ENCODE data around the gene NOX3. TPM values are rescaled to one million over a fixed set of nuclear protein-coding genes. Genes with fewer than 3 reads are reported as not detected.

Gene NOX3
- polyA plus RNA-seq, 1 donor from 2014 or later: 0.11 TPM

- Histone ChIP-seq H2AFZ (ENCODE audit: low read depth, low read length) (no peak overlapping the region), H3K9me2 (ENCODE audit: insufficient read depth, low read length) (no peaks in the 10 kb centered on the region), H3F3A (ENCODE audit: insufficient read depth, low read length, poor library complexity, severe bottlenecking) (no peaks in the 10 kb centered on the region), H3K4me3 (ENCODE audit: low read length) (no peak overlapping the region), H3K9ac (ENCODE audit: low read length) (no peak overlapping the region), H4K20me1 (ENCODE audit: insufficient read depth) (no peaks in the 10 kb centered on the region), H3K9me3 (ENCODE audit: low read length) (no peaks in the 10 kb centered on the region), H3K27me3 (ENCODE audit: insufficient read depth, low read depth, low read length) (no peaks in the 10 kb centered on the region), H3K27ac (ENCODE audit: low read length) (no peak overlapping the region), H3K79me2 (replicated peaks; ENCODE audit: insufficient read depth, low read length) (no peaks in the 10 kb centered on the region), H3K4me2 (ENCODE audit: low read length) (no peak overlapping the region), H3K36me3 (ENCODE audit: insufficient read depth, low read length) (no peaks in the 10 kb centered on the region)
- no peak for TF ChIP-seq CTCF (IDR thresholded peaks at IDR 0.05; ENCODE audit: poor library complexity, severe bottlenecking)
- TF ChIP-seq MXI1 (conservative IDR thresholded peaks at IDR 0.05; ENCODE audit: poor library complexity, severe bottlenecking): no peak
- no peak for TF ChIP-seq RAD21 (conservative IDR thresholded peaks at IDR 0.05)
- no peak for TF ChIP-seq SMC3 (conservative IDR thresholded peaks at IDR 0.05; ENCODE audit: poor library complexity)
- no peak for TF ChIP-seq EZH2 (IDR thresholded peaks at IDR 0.05; ENCODE audit: borderline replicate concordance, insufficient read depth, low read length, poor library complexity, severe bottlenecking)
- TF ChIP-seq POLR2AphosphoS5 (IDR thresholded peaks at IDR 0.05): no peak
- TF ChIP-seq TAF1 (IDR thresholded peaks at IDR 0.05; ENCODE audit: low read depth): no peak
- no peak for TF ChIP-seq REST (IDR thresholded peaks at IDR 0.05; ENCODE audit: borderline replicate concordance)
- TF ChIP-seq EP300 (conservative IDR thresholded peaks at IDR 0.05; ENCODE audit: poor library complexity, severe bottlenecking): no peak
Measured at GRCh38 chr6:155485756-155486155, 30.1 kb upstream of the NOX3 start.

GRCh38 chr6:155483858-155484257 is 28.2 kb upstream of the NOX3 start:
- H4K20me1 ChIP-seq (ENCODE audit: insufficient read depth): no peaks in the 10 kb centered on the region
- TF ChIP-seq MXI1 (conservative IDR thresholded peaks at IDR 0.05; ENCODE audit: poor library complexity, severe bottlenecking) (no peak), SMC3 (conservative IDR thresholded peaks at IDR 0.05; ENCODE audit: poor library complexity) (no peak), EP300 (conservative IDR thresholded peaks at IDR 0.05; ENCODE audit: poor library complexity, severe bottlenecking) (no peak), CTCF (IDR thresholded peaks at IDR 0.05; ENCODE audit: poor library complexity, severe bottlenecking) (no peak), RAD21 (conservative IDR thresholded peaks at IDR 0.05) (no peak), EZH2 (IDR thresholded peaks at IDR 0.05; ENCODE audit: borderline replicate concordance, insufficient read depth, low read length, poor library complexity, severe bottlenecking) (no peak), POLR2AphosphoS5 (IDR thresholded peaks at IDR 0.05) (no peak), REST (IDR thresholded peaks at IDR 0.05; ENCODE audit: borderline replicate concordance) (no peak), TAF1 (IDR thresholded peaks at IDR 0.05; ENCODE audit: low read depth) (no peak)

More at GRCh38 chr6:155483858-155484257, 28.2 kb upstream of the NOX3 start:
- Histone ChIP-seq H3K27me3 (ENCODE audit: insufficient read depth, low read depth, low read length) (no peaks in the 10 kb centered on the region), H2AFZ (ENCODE audit: low read depth, low read length) (no peak overlapping the region), H3K4me2 (ENCODE audit: low read length) (no peak overlapping the region), H3K4me3 (ENCODE audit: low read length) (no peak overlapping the region), H3F3A (ENCODE audit: insufficient read depth, low read length, poor library complexity, severe bottlenecking) (no peaks in the 10 kb centered on the region), H3K9me2 (ENCODE audit: insufficient read depth, low read length) (no peaks in the 10 kb centered on the region), H3K36me3 (ENCODE audit: insufficient read depth, low read length) (no peaks in the 10 kb centered on the region), H3K9me3 (ENCODE audit: low read length) (no peaks in the 10 kb centered on the region), H3K27ac (ENCODE audit: low read length) (no peak overlapping the region), H3K9ac (ENCODE audit: low read length) (no peak overlapping the region), H3K79me2 (replicated peaks; ENCODE audit: insufficient read depth, low read length) (no peaks in the 10 kb centered on the region)

Data from neural cell (in vitro differentiated cells).